NCI-H128 (cell line): ENCODE measurements around the gene IGIP.
A peak's percentile ranks its signal among the peaks of the same experiment; 100 is the strongest.
"Not testable (repeated sequence)": the region's sequence is repeated elsewhere in the genome, so short reads cannot be mapped to it uniquely, and the experiment has no call there.

Experiments used
- DNase-seq: peaks from one replicate; lab custom pipeline; 2025; ENCODE audit not compliant: unreplicated experiment; lab: John Stamatoyannopoulos, UW

The IGIP gene

GRCh38 chr5:140140435-140140834 is 14.7 kb downstream of the IGIP start:
- no peak for DNase-seq

- no peak for DNase-seq
These were observed 15.5 kb downstream of the IGIP start for GRCh38 chr5:140141241-140141640.

DNA sequence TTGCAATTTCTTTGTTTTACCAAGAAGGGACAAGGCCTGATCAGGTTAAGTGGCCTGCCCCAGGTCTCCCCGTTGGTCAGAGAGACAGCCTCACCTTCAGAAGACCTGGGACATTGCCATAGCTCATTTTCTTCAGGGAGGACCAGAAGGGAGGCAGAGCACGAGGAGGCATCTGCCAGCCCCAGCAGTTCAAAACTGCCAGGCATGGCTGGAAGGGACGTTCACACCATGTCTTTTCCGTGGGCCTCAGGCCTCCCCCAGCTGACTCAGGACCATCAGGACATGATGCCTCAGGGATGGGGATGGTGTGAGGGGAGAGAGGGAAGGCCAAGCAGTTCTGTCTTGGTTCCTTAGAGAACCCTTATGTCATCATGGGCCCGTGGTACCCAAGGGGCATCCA is 16.5 kb downstream of the IGIP start:
- no peak for DNase-seq

GRCh38 chr5:140142856-140143255 is 17.1 kb downstream of the IGIP start:
- no peak for DNase-seq

DNA sequence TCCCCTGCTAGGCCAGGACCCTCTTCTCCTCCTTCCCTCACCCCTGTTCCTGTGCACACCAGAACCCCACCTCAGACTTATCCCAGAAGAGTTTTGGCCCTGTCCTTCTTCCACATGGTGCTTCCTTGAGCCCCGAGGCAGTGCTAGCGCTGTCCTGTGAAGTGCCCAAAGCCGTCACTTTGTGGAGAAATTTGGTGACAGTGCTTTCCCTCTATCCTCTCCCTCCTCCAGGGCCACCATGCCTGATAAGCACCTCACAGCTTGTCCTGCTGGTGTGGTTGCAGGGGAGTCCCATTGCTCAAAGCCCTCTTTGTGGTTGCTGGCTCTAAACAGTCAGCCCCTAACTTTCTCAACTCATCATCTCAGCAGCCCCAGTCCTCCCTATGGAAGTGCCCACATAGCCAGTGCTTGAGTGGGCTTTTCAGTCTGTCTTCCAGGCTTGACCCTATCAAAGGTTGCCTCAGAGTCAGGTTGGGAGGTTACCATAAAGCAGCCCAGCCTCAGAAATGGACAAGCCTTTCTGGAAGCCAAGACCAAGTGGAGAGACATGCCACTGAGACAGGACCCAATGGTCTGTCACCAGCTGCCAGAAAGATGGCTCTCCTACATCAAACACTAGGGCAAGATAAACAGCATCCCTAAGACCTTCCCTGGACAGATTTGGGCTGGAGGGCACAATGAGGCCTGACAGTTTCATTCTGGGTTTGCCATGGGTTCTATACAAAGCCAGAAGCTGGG is 18.0 kb downstream of the IGIP start:
- DNase-seq: no peak

DNA sequence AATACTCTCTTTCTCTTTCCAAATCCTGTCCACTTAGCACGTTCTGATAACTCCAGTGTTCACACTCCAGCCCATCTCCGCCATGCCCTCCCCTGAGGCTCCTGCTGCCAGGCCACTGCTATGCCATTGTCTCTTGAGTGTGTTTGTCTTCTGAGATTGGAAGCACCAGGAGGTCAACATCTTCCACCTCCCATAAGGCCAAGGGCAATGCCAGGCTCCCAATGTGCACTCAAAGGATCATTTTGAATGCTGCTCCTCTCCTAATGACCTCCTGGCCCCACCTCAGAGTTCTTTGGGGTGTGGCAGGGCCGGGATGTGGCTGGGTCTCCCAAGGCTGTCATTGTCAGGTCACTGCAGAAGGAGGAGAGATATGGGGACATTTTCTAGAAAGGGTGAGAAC is 19.5 kb downstream of the IGIP start:
- no peak for DNase-seq

DNA sequence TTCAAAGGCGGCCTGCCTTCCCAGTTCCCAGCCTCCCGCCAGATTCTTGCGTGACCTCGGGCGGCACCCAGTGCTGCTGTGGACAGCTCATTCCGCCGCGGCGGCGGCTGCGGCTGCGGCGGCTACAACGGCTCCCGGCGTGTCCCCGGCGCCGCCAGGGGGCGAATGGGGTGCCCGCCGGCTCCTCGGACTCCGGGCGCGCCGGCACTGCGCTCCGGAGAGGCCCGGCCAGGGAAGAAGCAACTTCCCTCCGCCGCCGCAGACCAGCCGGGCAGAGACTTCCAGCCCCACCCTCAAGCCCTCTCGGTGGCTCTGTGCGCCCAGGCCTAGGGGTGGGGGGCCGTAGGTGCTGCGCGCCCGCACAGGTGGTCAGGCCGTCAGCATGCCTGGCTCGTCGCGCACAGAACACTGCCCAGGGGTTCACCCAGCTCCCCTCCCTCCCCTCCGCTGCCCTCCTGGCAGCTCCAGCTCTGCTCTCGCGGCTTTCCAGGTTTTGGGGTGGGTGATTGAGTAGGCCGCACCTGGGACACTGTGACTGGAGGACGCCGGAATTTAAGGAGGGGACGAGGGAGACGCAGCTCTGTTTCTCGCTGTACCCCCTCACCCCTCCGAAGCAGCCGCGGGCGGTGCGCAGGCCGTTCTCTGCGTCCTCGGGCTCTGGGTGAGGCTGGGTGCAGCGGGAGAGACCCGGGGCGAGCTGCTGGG is 20.2 kb downstream of the IGIP start:
- DNase-seq: no peak

- DNase-seq: no peak
These were observed 20.7 kb downstream of the IGIP start for GRCh38 chr5:140146523-140146842.

GRCh38 chr5:140147460-140147859 is 21.7 kb downstream of the IGIP start:
- DNase-seq: no peak

GRCh38 chr5:140148508-140148907 is 22.8 kb downstream of the IGIP start:
- DNase-seq: no peak

DNA sequence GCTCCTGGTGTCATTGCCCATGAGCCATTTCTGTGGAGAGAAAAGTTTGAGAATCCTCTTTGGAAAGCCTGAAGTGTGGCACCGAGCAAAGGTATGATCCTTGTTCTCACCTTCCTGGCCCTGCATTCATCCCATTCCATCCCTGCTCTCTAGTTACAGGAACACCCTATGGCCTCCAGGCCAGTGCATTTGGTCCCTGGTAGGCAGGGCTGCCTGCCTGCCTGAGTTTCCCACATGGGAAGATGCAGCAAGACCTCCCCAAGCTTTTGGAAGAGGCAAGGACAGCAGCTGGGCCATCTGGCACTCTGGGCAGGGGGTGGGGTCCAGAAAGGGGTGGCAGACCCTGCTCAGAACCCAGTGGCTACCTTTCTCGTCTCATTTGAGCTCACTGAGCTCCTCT is 24.5 kb downstream of the IGIP start:
- no peak for DNase-seq

GRCh38 chr5:140151144-140152021 is 25.6 kb downstream of the IGIP start:
- DNase-seq: no peak

DNA sequence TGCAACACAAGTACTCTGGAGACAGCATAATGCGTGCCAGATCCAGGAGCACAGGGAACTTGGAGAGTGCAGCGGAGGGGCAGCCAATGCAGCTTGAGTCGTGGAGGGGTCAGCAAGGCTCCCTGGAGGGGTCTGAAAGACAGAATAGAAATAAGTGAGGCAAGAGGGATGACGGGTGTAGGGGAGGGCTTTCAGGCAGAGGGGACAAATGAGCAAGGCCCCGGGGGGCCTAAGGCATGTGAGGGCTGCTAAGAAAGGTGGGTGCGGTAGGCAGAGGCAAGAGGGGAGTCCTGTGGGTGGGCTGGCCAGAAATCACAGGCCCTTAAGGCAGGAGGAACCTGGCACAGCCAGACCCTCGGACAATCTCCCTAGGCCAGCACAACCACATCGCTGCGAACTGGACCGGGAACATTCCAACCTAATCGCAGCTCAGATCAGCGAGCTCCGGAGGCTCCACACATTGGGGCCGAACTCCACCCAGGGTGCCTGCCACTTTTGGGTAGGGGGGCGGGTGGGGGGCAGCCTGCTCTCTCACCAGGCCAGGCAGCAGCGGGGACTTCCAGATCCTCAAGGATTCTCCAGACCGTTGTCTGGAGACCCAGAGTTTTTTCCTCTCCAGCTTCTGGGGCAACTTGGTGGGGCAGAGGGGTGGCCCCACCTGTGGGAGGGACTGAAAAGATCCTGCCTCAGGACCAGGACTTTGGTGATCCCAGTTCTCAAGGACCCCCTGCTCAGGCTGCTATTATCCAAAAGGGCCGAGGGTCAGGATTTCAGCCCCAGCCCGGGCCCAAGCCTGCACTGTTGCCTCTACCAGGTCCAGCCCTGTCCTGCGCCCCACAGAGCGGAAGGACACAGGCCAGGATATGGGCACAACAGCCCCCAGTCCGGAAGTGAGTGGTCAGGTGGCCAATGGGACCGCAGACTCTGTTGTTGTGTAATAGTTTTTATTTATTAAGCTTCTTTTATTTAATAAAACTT is 26.6 kb downstream of the IGIP start:
- no peak for DNase-seq

GRCh38 chr5:140153255-140153654 is 27.5 kb downstream of the IGIP start:
- DNase-seq: no peak

DNA sequence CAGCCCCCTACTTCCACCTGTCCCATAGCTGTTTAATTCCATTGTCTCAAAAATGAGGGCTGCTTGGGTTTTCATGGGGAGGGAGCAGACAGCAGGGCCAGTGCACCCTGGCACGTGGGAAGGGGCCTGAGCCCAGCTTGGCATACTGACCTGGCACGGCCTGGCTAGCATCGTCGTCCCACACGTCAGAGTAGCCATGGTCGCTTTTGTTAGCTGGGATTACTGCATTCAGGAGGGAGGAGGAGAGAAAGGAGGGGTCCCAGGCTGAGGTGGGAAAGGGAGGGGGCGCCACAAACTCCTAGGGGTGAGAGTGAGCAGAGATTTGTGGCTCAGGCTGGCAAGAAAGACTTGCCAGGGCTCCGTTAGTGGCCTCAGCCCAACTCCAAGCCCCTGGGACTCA is 28.2 kb downstream of the IGIP start:
- DNase-seq: no peak

- DNase-seq: not testable (repeated sequence)
These were observed 29.1 kb downstream of the IGIP start for GRCh38 chr5:140154710-140155381.

- DNase-seq: peak; percentile 50
These were observed 31.5 kb downstream of the IGIP start for GRCh38 chr5:140157032-140157781.

GRCh38 chr5:140159014-140159927 is 33.5 kb downstream of the IGIP start:
- no peak for DNase-seq
